Ureter (tissue), 1 donor: ENCODE data around the gene TMEM132E. TPM values are rescaled to one million over a fixed set of nuclear protein-coding genes. Genes with fewer than 3 reads are reported as not detected.

ENCODE experiments used
- DNase-seq: peaks from one replicate; pipeline ENCODE4 v3.0.0-alpha.2; 2020; ENCODE audit warnings: low spot score
- total RNA-seq: library from RNA; stranded (reverse); gene quantifications from one replicate; pipeline ENCODE4 v1.2.4, GENCODE V29; 2023
- donor health status: DM: yes; HTN: yes; CAD: no.

Gene TMEM132E
- total RNA-seq, 1 donor from 2014 or later: 0.26 TPM

- DNase-seq: no peak
These were observed 85.9 kb downstream of the TMEM132E start for GRCh38 chr17:34665150-34665806.

- no peak for DNase-seq
These were observed 86.7 kb downstream of the TMEM132E start for GRCh38 chr17:34665819-34666763.

- DNase-seq: no peak
These were observed 88.3 kb downstream of the TMEM132E start for GRCh38 chr17:34667656-34668055.

GRCh38 chr17:34668206-34668605, 88.8 kb downstream of the TMEM132E start:
- DNase-seq: no peak

- DNase-seq: no peak
These were observed 90.1 kb downstream of the TMEM132E start for GRCh38 chr17:34669511-34669910.

GRCh38 chr17:34670618-34671017, 91.2 kb downstream of the TMEM132E start:
- no peak for DNase-seq

GRCh38 chr17:34671191-34671590, 91.8 kb downstream of the TMEM132E start:
- no peak for DNase-seq

GRCh38 chr17:34672176-34672785, 92.9 kb downstream of the TMEM132E start:
- DNase-seq: no peak

- DNase-seq: no peak
These were observed 94.1 kb downstream of the TMEM132E start for GRCh38 chr17:34673516-34673915.

- DNase-seq: no peak
These were observed 94.9 kb downstream of the TMEM132E start for GRCh38 chr17:34673995-34674890.

GRCh38 chr17:34675143-34675542, 95.8 kb downstream of the TMEM132E start:
- no peak for DNase-seq

- DNase-seq: no peak
These were observed 96.2 kb downstream of the TMEM132E start for GRCh38 chr17:34675605-34676004.

GRCh38 chr17:34680151-34680550, 100.8 kb downstream of the TMEM132E start:
- no peak for DNase-seq

- DNase-seq: no peak
These were observed 102.9 kb downstream of the TMEM132E start for GRCh38 chr17:34682305-34682704.

- no peak for DNase-seq
These were observed 104.0 kb downstream of the TMEM132E start for GRCh38 chr17:34683390-34683789.

Other genes with a start within 250 kb of the TMEM132E start
- gene CCL13, start 223.1 kb upstream of the TMEM132E start, total RNA-seq: 2.1 TPM
- not detected for gene CCL1, start 216.3 kb upstream of the TMEM132E start, total RNA-seq